Activated naive CD8-positive, alpha-beta T cell (primary cell): ENCODE data around the gene CAMTA1.

ENCODE experiments used
- H3K27ac Mint-ChIP-seq: one replicate; pipeline ENCODE4 v1.8.0; 2021; ENCODE audit warnings: mixed read lengths
- H3K27me3 Mint-ChIP-seq: one replicate; pipeline ENCODE4 v1.8.0; 2021; ENCODE audit warnings: mixed read lengths
- H3K36me3 Mint-ChIP-seq: one replicate; pipeline ENCODE4 v1.8.0; 2021; ENCODE audit warnings: mixed read lengths
- H3K4me1 Mint-ChIP-seq: one replicate; pipeline ENCODE4 v1.8.0; 2021; ENCODE audit warnings: low read depth, mixed read lengths
- H3K4me3 Mint-ChIP-seq: one replicate; pipeline ENCODE4 v1.8.0; 2021; ENCODE audit warnings: mild to moderate bottlenecking, mixed read lengths
- H3K9me3 Mint-ChIP-seq: one replicate; pipeline ENCODE4 v1.8.0; 2021; ENCODE audit warnings: low read depth, mixed read lengths

Gene CAMTA1

DNA sequence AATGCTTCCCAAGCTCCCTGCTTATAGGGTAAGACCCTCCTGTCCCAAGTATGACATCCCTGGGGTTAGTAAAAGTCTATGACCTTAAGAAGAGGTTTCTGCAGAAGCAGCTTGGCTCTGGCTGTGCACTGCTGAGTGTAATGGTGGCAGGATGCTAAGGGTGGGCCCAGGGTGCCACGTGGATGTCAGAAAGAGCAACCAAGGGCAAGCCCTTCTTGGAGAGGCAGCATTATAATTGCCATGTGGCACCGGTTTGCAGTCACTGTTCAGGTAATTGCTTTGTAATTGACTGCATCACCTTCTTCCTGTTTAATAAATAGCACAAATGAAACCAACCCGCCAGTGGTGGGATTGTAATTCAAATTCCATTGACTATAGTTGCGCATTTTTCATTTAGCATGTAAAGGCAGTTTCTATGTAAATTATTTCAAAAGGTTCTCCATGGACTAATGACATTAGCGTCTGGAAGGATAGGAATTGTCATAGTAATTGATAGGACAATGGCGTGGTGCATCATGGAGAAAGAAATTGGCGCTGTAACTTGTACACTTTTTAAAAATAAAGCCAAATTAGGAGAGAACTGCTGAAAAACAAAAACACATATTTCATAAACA lies 495.2 kb downstream of the CAMTA1 start:
- H3K36me3 Mint-ChIP-seq = no peaks in the 10 kb centered on the region
- H3K27me3 Mint-ChIP-seq = peaks cover 7% of the 10 kb centered on the region
- no peak overlapping the region for H3K27ac Mint-ChIP-seq
- H3K4me3 Mint-ChIP-seq = no peak overlapping the region
- H3K4me1 Mint-ChIP-seq = no peaks in the 10 kb centered on the region
- H3K9me3 Mint-ChIP-seq = peaks cover 11% of the 10 kb centered on the region

DNA sequence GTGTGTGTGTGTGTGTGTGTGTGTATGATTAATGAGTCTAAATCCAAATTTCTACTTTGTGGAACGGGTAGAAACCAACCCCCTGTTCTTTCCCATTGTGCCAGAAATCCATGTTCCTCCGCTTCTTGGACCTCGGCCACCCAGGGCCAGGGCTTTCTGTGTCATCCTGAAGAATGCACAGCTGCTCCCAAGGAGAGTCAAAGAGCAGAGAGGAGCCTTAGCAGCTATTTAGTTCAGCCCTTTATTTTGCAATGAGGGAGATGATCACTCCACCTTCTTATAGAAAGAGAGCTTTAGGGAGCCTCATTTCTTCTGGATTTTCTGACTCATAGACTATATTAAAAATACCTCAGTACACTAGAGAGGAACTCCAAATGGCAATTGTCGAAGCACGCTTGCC lies 496.6 kb downstream of the CAMTA1 start:
- Mint-ChIP-seq H3K4me1 (no peaks in the 10 kb centered on the region), H3K27ac (no peak overlapping the region)

DNA sequence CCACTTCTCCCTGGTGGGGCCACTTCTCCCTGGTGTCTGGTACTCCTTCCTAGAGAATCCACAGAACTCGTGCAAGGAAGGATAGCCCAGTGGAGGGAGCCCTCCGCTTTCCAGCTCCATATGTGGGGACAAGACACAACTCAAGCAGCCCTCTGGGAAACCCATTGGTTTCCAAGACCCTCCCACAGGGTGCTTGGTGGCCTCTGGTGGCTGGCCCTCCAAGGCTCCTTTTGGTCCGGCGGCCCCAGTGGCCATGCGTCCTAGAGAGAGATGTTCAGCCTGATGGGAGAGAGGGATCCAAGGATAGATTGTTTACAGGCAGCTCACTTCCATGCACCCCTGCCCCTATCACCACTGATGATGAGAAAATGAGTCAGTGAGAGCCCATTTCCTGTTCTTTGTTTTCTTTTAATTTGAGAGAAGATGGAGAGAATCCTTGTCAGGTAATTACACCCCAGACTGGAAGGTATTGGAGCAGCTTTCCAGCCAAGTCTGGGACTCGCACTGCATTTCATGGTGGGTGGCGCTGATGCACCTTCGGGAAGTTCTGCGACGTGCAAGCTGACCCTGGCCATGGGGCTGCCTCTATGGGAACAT lies 499.7 kb downstream of the CAMTA1 start:
- no peak overlapping the region for H3K27ac Mint-ChIP-seq
- H3K36me3 Mint-ChIP-seq = no peaks in the 10 kb centered on the region
- H3K27me3 Mint-ChIP-seq = peaks cover 6% of the 10 kb centered on the region
- H3K4me1 Mint-ChIP-seq = peaks cover 3% of the 10 kb centered on the region
- no peaks in the 10 kb centered on the region for H3K9me3 Mint-ChIP-seq
- H3K4me3 Mint-ChIP-seq = no peak overlapping the region

More for the DNA sequence above, 496.6 kb downstream of the CAMTA1 start:
- Mint-ChIP-seq H3K4me3 (no peak overlapping the region), H3K27me3 (peaks cover 7% of the 10 kb centered on the region), H3K9me3 (peaks cover 8% of the 10 kb centered on the region), H3K36me3 (no peaks in the 10 kb centered on the region)

GRCh38 chr1:7285856-7286454 lies 500.7 kb downstream of the CAMTA1 start:
- H3K4me3 Mint-ChIP-seq = no peak overlapping the region
- peaks cover 6% of the 10 kb centered on the region for H3K27me3 Mint-ChIP-seq
- H3K36me3 Mint-ChIP-seq = no peaks in the 10 kb centered on the region
- peaks cover 5% of the 10 kb centered on the region for H3K4me1 Mint-ChIP-seq
- no peaks in the 10 kb centered on the region for H3K9me3 Mint-ChIP-seq
- H3K27ac Mint-ChIP-seq = no peak overlapping the region

- peaks cover 5% of the 10 kb centered on the region for H3K4me1 Mint-ChIP-seq
Observed at GRCh38 chr1:7287013-7287412, 501.8 kb downstream of the CAMTA1 start.

GRCh38 chr1:7288992-7289391 lies 503.7 kb downstream of the CAMTA1 start:
- H3K4me1 Mint-ChIP-seq = peaks cover 5% of the 10 kb centered on the region
- H3K9me3 Mint-ChIP-seq = no peaks in the 10 kb centered on the region
- no peaks in the 10 kb centered on the region for H3K36me3 Mint-ChIP-seq

More at GRCh38 chr1:7287013-7287412, 501.8 kb downstream of the CAMTA1 start:
- H3K4me3 Mint-ChIP-seq = no peak overlapping the region
- no peak overlapping the region for H3K27ac Mint-ChIP-seq
- H3K36me3 Mint-ChIP-seq = no peaks in the 10 kb centered on the region
- no peaks in the 10 kb centered on the region for H3K9me3 Mint-ChIP-seq
- H3K27me3 Mint-ChIP-seq = peaks cover 6% of the 10 kb centered on the region

GRCh38 chr1:7289694-7290093 lies 504.4 kb downstream of the CAMTA1 start:
- Mint-ChIP-seq H3K4me1 (peaks cover 5% of the 10 kb centered on the region), H3K27ac (no peak overlapping the region), H3K27me3 (peaks cover 3% of the 10 kb centered on the region), H3K9me3 (no peaks in the 10 kb centered on the region), H3K36me3 (no peaks in the 10 kb centered on the region), H3K4me3 (no peak overlapping the region)

More at GRCh38 chr1:7288992-7289391, 503.7 kb downstream of the CAMTA1 start:
- Mint-ChIP-seq H3K27me3 (peaks cover 3% of the 10 kb centered on the region), H3K27ac (no peak overlapping the region), H3K4me3 (no peak overlapping the region)

- Mint-ChIP-seq H3K36me3 (no peaks in the 10 kb centered on the region), H3K9me3 (no peaks in the 10 kb centered on the region), H3K27ac (no peak overlapping the region), H3K4me1 (peaks cover 5% of the 10 kb centered on the region), H3K4me3 (no peak overlapping the region), H3K27me3 (peaks cover 3% of the 10 kb centered on the region)
Observed at GRCh38 chr1:7290971-7291970, 506.0 kb downstream of the CAMTA1 start.

GRCh38 chr1:7292036-7292681 lies 506.9 kb downstream of the CAMTA1 start:
- Mint-ChIP-seq H3K27me3 (peaks cover 3% of the 10 kb centered on the region), H3K4me1 (peaks cover 5% of the 10 kb centered on the region), H3K9me3 (no peaks in the 10 kb centered on the region), H3K4me3 (no peak overlapping the region), H3K36me3 (no peaks in the 10 kb centered on the region), H3K27ac (no peak overlapping the region)

DNA sequence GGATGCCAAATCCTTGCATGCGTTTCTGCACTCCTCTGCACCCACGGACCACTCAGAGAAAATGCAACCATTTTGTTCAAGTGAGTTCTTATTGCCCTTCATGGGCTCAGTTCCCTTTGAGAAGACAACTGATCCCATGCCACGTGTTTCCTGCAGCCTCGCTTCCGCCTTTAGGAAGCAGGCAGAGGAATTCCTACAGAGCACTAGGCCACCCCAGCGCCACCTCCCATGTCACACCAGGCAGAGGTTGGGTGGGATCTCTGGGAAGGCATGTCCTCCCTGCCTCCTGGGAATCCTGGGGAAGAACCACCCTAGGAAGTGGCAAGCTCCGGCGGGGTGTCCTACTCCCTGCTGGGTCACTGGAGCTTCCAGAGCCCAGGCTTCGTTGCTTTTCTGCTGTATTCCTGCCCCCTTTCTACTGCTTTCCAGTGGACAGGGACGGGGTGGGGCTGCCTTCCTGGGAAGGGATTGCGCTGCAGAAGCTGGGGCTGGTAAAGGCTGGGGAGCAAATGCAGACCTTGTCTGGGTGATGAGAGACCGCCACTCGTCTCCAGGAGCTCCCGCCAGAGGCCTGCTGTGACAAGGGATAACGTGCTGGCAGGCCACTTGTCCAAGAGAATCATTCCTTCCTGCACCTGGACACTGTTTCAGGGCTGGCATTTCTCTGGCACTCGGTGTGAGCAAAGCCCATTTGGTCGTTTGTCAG lies 507.6 kb downstream of the CAMTA1 start:
- no peaks in the 10 kb centered on the region for H3K9me3 Mint-ChIP-seq
- peaks cover 3% of the 10 kb centered on the region for H3K27me3 Mint-ChIP-seq
- H3K27ac Mint-ChIP-seq = no peak overlapping the region
- peaks cover 5% of the 10 kb centered on the region for H3K4me1 Mint-ChIP-seq
- no peak overlapping the region for H3K4me3 Mint-ChIP-seq
- H3K36me3 Mint-ChIP-seq = no peaks in the 10 kb centered on the region

DNA sequence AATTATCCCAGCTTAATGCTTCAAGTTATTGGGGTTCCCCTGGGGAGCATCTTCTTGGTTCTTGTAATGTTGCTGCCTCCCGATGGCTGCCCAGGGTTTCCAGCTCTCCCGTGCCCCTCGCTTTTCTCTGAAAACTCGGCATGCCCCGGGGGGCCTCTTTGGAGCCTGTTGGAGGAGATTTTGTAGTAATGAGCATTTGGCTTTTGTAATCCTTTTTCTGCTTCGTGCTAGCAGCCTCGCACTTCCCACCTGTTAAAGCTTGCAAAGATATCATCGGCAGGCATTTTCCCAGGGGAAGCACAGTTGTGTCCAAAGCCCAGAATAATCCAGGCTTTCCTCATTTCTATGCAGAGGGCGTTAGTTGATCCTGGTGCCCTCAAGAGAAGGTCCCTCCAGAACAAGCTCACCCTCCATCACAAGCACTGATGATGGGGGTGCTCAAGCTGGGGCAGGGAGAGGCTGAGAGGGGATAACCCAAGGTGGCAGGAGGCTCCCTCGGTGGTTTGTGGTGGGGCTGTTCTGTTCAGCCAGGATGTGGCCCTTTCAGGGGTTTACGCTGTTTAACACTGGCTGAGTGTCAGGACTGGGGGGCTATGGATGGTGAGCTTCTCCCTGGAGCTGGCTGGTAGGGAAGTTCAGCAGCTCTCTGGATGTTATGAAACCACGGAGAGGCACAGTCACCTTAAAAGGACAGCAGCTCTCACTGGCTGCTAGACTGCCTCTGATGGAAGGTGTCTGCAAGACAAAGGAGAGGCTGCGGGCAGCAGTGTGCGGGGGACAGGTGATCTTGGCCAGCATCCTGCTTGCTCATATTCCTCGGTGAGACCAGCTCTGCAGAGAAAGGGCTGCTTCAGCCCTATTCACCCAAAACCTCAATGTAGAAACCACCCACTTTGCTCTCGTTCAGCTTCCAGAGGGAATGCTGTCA lies 508.7 kb downstream of the CAMTA1 start:
- no peak overlapping the region for H3K27ac Mint-ChIP-seq
- peaks cover 2% of the 10 kb centered on the region for H3K27me3 Mint-ChIP-seq
- H3K9me3 Mint-ChIP-seq = no peaks in the 10 kb centered on the region
- no peaks in the 10 kb centered on the region for H3K36me3 Mint-ChIP-seq
- H3K4me3 Mint-ChIP-seq = no peak overlapping the region
- H3K4me1 Mint-ChIP-seq = peaks cover 5% of the 10 kb centered on the region

DNA sequence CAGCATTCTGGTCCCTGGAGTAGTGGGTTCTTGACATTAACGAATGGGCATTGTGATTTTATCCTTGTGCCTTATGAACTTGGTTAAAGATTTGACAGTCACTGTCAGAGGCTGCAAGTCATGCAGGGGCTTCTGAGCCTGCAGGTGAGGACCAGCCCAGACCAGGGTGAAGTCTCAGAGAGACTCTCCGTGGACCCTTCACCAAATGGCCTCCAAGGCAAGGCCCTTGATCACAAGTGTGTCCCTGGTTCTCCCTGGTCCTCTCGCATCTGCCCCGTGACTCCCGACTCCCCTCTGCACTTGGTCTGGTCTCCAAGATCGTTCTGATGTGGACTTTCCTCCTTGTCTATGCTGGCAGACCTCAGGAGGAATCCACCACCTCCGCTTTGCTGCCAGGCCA lies 509.4 kb downstream of the CAMTA1 start:
- Mint-ChIP-seq H3K27me3 (peaks cover 4% of the 10 kb centered on the region), H3K36me3 (no peaks in the 10 kb centered on the region)

GRCh38 chr1:7295946-7296345 lies 510.7 kb downstream of the CAMTA1 start:
- H3K4me1 Mint-ChIP-seq = no peaks in the 10 kb centered on the region
- H3K27me3 Mint-ChIP-seq = peaks cover 4% of the 10 kb centered on the region
- H3K27ac Mint-ChIP-seq = no peak overlapping the region

More for the DNA sequence above, 509.4 kb downstream of the CAMTA1 start:
- H3K27ac Mint-ChIP-seq = no peak overlapping the region
- no peaks in the 10 kb centered on the region for H3K9me3 Mint-ChIP-seq
- H3K4me1 Mint-ChIP-seq = peaks cover 4% of the 10 kb centered on the region
- H3K4me3 Mint-ChIP-seq = no peak overlapping the region

More at GRCh38 chr1:7295946-7296345, 510.7 kb downstream of the CAMTA1 start:
- H3K4me3 Mint-ChIP-seq = no peak overlapping the region
- H3K9me3 Mint-ChIP-seq = no peaks in the 10 kb centered on the region
- no peaks in the 10 kb centered on the region for H3K36me3 Mint-ChIP-seq
